GM18517 (cell line): ENCODE measurements around the gene SLC39A3.
"Not testable (repeated sequence)": the region's sequence is repeated elsewhere in the genome, so short reads cannot be mapped to it uniquely, and the experiment has no call there.

ENCODE experiments used
- ATAC-seq: cut with Tn5 transposase; IDR thresholded peaks from one replicate; pipeline ENCODE4 v1.9.1; 2021; ENCODE audit warnings: mild to moderate bottlenecking, moderate library complexity; ENCODE audit not compliant: unreplicated experiment

SLC39A3 gene

DNA sequence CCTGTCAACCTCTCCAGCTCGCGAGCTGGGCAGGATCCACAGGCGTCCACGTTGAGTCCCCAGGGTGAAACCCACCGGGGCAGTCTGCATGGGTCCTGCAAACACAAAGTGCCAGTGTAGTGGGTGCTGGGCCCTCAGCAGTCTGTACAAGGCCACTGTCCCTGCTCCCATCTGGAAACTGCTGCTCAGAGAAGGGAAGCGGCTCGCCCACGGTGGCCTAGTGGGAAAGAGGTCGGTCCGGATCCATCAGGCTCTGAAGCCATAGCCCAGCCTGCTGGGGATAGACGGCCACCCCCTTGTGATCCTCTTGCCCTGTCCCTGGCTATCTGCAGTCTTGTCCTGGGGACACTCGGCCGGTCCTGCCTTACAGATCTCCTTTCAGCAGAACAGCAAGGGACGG, 16.1 kb downstream of the SLC39A3 start:
- no peak for ATAC-seq

- ATAC-seq = no peak
Observed at GRCh38 chr19:2723345-2723715, 16.5 kb downstream of the SLC39A3 start.

DNA sequence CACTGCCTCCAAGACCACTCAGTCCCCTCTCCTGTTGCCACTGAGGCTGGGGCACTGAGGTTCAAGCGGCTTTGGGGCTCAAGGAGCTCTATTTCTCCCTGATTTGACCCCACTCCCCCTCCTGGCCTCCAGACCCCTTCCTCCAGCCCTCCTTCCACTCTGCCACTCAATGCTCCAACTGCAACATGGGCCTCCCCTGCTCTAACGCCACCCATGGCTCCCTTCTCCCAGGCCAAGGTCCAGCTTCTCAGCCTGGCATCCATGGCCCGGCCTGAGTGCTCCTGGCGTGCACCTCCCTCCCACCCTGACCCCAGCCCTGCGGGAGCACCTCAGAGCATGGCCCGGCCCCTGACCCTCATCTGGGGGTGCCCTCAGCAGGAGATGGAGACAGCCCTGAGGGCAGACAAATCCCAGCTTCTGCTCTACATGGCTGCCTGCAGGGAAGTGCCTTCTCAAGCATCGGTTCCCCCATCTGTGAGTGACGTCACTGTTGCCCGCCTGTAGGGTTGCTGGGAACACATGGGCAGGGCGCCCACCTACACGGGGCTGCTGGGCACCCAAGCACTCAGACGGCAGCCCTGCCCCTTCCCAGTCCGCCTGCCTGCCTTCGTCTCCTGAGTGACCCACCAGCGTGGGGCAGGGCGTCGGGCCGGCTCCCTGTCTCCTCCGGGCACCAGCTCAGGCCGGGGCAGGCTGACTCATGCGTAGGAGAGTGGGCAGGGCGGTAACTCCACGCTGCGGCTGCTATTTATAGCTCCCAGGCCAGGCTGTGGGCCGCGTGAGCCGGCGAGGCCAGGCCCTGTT, 17.1 kb downstream of the SLC39A3 start:
- ATAC-seq = no peak

GRCh38 chr19:2721570-2722540, 18.0 kb downstream of the SLC39A3 start:
- ATAC-seq = no peak

- no peak for ATAC-seq
Observed at GRCh38 chr19:2720777-2721569, 18.8 kb downstream of the SLC39A3 start, which contains the start of gene DIRAS1. Gene DIRAS1, minus strand, starts transcription at chr19:2721372. Its CDS starts 3,566 bp downstream, at chr19:2717806.

GRCh38 chr19:2719920-2720776, 19.7 kb downstream of the SLC39A3 start:
- ATAC-seq = no peak

DNA sequence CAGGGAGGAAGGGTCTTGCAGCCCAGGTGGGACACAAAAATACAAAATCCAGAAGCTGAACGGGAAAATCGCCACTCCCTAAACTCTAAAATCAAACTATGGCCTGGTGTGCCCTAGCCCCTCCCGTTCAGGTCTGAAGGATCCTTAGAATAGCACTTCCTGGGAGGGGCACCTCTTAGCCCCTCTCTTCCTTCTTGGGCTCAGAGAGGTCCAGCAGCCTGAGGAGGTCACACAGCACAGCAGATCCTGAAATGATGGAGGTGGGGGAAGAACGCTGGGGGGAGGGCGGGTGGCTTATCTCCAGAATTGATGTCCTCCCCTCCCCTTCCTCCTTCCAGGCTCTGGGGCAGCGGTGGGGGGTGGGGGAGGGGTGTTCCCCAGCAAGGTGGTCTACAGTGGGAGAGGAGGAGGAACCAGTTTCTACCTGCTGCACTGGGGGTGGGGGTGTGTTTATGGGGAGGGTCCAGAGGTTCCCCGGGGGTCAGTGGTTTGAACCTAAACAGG, 20.5 kb downstream of the SLC39A3 start:
- no peak for ATAC-seq

DNA sequence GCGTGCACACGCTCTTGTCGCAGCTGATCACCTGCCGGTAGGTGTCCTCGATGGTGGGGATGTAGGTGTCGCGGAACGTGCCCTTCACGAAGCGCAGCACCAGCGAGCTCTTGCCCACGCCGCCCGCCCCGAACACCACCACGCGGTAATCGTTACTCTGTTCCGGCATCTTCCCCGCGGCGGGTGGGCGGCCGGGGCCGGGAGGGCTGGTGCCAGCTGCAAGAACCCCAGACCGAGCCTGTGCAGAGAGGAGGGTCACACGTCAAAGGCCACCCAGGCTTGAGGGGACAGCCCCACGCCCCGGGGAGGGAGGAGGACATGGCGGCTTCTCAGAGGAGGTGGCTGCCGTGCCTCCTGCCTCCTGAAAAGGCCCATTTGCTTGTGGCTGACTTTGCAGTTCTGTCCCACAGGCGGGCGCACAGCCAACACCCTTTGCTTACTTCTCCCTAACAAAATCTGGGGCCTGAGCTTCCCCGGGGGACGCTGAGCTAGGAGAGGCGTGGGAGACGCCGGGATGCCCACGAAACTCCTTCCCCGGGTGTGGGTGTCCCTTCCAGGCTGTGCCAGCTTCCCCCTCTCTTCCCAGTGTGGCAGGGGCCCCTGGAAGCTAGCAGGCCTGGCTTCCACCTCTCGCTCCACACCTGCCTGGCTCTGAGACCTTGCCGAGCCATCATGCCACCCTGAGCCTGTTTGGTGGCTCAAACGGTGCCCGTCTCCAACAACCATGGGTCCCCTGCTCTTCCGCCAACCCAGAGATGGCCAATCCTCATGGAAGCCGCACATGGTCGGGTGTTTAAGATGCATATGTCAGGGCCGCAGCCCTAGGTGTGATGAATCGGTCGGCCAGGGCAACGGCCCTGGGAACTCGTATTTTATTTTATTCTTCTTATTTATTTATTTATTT, 21.9 kb downstream of the SLC39A3 start:
- ATAC-seq = no peak

GRCh38 chr19:2716722-2717637, 22.8 kb downstream of the SLC39A3 start:
- no peak for ATAC-seq

DNA sequence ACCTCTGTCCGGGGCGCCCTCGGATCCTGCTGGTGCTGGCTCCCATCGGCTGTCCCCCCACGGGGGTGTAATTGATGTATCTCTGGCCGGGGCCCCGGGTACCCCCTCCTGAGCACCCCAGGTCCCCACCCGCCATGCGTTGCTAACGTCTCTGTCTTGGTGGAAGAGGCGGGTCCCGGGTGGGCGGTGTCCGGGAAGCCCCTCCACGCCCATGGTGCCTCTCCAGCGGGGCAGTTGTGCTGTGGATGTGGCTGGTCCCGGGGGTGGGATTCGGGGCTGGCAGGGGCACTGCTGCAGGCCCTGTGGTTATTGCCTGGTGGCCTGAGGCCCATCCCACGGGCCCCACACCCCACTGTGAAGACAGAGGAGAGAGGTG, 23.6 kb downstream of the SLC39A3 start:
- no peak for ATAC-seq

GRCh38 chr19:2715470-2716274, 24.1 kb downstream of the SLC39A3 start:
- ATAC-seq = no peak

- no peak for ATAC-seq
Observed at GRCh38 chr19:2714531-2715269, 25.1 kb downstream of the SLC39A3 start.

GRCh38 chr19:2714102-2714501, 25.7 kb downstream of the SLC39A3 start:
- ATAC-seq = not testable (repeated sequence)

- not testable (repeated sequence) for ATAC-seq
Observed at GRCh38 chr19:2713170-2713569, 26.6 kb downstream of the SLC39A3 start.

- no peak for ATAC-seq
Observed at GRCh38 chr19:2711875-2712205, 28.0 kb downstream of the SLC39A3 start.

DNA sequence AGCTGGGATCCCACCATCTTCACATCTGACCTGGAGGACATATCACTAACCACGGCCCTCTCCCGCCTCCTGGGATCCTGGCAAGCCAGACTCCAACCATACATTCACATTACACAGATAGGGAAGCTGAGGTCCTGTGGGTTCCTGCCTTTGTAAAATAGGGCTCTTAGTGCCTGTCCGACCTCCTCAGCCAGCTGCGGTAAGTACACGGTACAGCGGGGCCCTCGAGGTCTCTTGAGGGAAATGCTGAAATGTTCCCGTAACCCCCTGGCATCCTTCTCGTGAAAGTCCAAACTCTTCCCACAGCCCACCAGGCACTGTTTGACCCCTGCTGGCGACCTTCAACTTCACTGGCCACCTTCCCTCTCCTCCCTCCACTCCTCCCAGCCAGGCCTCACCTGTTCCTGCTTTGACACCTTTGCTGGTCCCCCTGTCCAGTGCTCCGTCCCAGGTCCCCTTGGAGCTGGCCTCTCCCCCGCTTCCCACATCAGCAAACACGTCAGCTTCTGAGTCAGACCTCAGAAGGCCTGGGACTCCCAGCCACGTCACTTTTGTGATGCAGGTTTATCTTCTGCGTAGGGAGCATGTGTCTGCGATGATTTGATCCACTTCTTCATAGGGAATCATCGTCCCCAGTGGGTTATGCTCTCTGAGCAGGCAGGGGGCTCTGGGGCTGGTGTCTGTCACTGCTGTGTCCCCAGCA, 28.5 kb downstream of the SLC39A3 start:
- ATAC-seq = no peak
